ENCODE measurements around the gene KAZN.

GRCh38 chr1:14961661-14962267 is 363.3 kb downstream of the KAZN start:
- TF ChIP-seq CTCF (IDR thresholded peaks at IDR 0.05): no peak
- no peak for TF ChIP-seq POLR2A (IDR thresholded peaks at IDR 0.05)
